Activated T-helper 1 cell treated with anti-CD3 and anti-CD28 coated beads, Interleukin-2, amount 50 U/mL, for 16 hours (primary cell): Measurements from ENCODE around the gene TNIP1.
A peak's percentile ranks its signal among the peaks of the same experiment; 100 is the strongest.

Source experiments
- DNase-seq, 2 donors: peaks; one replicate each; pipeline ENCODE4 v3.0.0-alpha.2; 2020; ENCODE audit warnings: low read depth in 1 of 2, low spot score in 1 of 2

TNIP1 gene, protein sequence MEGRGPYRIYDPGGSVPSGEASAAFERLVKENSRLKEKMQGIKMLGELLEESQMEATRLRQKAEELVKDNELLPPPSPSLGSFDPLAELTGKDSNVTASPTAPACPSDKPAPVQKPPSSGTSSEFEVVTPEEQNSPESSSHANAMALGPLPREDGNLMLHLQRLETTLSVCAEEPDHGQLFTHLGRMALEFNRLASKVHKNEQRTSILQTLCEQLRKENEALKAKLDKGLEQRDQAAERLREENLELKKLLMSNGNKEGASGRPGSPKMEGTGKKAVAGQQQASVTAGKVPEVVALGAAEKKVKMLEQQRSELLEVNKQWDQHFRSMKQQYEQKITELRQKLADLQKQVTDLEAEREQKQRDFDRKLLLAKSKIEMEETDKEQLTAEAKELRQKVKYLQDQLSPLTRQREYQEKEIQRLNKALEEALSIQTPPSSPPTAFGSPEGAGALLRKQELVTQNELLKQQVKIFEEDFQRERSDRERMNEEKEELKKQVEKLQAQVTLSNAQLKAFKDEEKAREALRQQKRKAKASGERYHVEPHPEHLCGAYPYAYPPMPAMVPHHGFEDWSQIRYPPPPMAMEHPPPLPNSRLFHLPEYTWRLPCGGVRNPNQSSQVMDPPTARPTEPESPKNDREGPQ

DNA sequence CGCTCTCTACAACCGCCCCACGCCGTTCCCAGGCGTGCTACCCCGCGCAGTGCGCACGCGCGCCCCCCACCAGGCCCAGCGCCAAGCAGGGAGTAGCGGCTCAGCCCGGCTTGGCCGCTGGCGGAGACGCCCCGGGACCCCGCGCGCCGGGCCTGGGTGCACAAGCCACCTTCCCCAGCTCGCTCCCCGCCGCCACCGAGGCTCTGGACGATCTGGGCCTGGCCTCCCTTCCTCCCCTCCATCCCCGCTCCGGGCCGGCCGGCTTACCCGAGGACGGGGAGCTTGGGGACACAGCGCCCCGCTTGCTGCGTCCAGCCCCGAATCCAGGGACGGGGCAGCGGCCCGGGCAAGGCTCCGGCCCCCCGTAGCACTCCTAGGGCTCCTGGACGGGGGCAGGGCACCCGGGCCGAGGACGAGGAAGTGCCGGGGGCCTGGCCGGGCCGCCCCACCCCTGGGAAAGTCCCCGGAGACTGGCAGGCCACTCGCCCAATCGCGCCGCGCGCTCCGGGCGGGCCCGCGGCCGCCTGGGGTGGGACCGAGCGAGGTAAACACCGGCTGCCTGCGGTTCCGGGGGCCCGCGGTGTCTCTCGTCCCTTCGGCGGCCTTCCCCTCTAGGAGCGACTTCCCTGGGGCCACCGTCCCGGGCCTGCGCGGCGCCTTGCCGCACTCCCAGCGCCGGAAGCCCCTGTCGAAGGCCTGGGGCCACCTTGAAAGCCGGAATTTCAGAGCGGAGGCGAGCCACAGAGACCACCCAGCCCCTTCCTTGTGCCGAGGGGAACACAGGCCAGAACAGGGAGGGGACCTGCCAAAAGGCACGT, at the start of gene TNIP1:
TNIP1 (minus strand) TSS at position 422 of the 818 bp plus-strand sequence. CDS start 15,939 bp downstream, outside the sequence.
- DNase-seq, result peak; percentile 89 to 92

- DNase-seq, result no peak
These were observed 49.5 kb upstream of the TNIP1 start for GRCh38 chr5:151130235-151130921.

DNA sequence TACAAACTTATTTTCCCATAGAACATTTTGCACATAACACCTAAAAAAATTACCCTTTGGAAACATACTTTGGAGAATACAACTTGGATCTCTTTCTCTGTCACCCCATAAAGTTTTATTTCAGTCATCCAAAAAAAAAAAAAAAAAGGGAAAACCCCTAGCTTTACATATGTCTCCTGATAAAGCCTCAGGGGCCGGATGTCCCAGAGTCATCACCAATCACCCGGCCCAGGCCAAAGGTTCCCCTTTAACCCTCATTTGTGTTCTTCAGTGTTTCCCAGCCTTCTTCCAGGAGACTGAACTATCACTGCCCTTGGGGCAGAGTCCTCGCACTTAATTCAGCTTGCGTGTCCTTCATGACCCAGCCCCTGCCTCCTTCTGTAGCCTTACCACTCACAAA, 48.0 kb upstream of the TNIP1 start:
- DNase-seq, result no peak

- no peak for DNase-seq
These were observed 47.1 kb upstream of the TNIP1 start for GRCh38 chr5:151127926-151128325.

DNA sequence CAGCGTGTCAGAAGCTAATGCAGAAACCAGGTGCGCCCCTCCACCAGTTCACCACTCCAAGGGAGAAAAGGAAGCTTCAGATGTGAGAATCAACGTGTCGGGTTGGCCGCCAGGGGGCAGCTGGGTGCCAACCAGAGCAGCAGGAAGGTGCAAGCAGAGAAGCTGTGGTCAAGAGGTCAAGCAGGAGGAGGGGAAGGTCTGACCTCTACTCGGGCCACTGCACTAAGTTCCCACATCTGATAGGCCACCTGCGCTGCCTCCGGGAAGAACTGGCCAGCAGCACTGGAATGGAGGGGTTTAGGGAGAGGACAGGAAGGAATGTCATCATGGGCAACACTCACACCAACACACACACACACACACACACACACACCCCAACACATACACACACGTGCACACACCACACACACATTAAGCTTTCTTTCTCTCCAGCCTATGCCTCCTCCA, 45.4 kb upstream of the TNIP1 start:
- DNase-seq, result peak; percentile 46 to 48

DNA sequence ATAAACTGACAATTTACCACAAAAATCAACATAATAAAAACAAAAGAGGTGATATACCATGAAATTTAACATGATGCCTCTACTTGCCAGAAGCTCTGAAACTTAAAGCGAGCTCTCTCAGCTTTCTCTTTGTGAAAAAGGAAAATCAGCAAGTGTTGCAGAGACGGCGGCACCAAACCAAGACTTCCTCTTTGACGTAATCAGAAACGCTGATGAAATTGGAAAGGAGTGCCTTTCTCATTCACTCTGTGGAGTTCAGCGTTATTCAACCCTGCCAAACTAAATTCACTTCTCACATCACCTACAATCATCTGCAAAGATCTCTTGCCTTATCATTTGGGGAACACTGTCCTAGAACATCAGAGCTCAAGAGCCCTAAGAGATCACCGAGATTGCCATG, 44.6 kb upstream of the TNIP1 start:
- no peak for DNase-seq

- DNase-seq, result no peak
These were observed 43.3 kb upstream of the TNIP1 start for GRCh38 chr5:151123897-151124751.

DNA sequence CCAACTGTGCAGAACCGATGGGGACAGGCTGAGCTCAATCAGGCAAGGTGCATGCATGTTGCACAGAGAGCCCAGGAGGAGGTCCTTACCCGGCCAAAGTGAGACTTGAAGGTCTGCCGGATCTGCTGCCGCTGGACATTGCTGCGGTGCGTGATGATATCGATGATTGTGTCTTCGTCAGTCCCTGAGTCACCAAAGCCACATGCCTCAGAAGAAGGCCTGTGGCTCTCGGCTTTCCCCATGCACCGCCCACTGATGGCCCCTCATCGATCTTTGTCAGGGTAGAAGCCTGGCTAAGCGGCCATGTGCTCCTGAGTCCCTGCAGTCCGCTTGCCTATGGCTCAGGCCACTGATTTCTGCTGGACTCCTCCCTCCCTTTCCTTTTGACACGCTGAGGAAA, 42.0 kb upstream of the TNIP1 start:
- DNase-seq, result no peak

- DNase-seq, result no peak
These were observed 40.8 kb upstream of the TNIP1 start for GRCh38 chr5:151121665-151122064.

DNA sequence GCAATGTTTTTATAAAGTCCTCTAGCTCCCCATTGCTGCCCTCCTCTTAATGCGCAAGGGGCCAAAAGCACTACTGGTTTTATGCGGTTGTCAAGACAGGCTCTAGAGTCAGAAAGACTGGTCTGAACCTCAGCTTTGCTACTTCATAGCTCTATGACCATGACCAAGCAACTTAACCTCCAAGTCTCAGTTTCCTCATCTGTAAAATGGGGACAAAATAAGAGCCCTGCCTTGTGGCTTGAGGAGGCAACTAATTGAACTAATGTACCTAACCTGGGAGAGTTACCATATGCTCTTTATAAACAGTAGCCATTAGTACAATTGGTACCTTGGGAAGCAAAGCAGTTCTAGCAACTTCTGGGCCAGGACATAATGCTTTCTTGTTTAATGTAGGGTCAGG, 40.3 kb upstream of the TNIP1 start:
- no peak for DNase-seq

DNA sequence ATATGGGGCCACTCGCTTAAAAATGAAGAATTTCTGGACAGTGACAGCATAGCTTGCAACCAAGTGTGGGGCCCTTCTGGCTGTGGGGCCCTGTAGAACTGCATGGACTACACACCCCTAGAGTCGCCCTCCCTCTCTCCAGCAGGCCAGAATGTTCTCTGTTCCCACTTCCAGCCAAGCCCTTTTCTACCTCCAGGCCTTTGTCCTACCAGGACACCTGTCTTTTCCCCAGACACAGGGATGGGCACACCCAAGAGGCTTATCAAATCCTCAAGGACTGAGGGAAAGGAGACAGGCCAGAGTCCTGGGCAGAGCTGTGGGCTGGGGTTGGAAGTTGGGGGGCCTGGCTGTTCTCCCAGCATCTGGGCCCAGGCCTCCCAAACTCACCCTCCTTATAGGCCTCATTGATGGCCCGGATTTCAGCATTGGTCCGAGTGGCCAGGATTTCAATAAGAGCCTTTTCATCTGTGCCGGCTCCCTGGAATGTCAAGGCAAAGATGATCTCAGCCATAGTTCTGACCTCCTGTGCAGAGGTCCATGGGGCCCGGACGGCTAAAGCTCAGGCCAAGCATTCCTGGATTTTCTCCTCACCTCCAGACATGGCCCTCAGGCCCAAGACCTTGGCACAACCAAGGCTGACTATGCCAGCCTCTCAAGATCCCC, 38.2 kb upstream of the TNIP1 start:
- DNase-seq, result no peak

- DNase-seq, result peak; percentile 57 to 63
These were observed 34.6 kb upstream of the TNIP1 start for GRCh38 chr5:151115272-151115905.

DNA sequence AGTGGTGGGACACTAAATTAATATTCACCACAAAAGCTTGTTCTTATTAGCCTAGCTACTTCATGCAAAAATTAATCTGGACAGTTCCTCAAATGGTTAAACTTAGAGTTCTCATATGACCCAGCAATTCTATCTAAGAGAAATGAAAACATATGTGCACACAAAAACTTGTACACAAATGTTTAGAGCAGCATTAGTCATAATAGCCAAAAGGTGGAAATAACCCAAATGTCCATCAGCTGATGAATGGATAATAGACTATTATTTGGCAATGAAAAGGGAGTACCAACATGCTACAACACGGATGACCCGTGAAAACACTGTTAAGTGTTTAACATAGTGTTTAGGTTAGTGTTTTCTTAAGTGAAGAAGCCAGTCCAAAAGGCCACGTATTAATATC, 32.8 kb upstream of the TNIP1 start:
- DNase-seq, result no peak

DNA sequence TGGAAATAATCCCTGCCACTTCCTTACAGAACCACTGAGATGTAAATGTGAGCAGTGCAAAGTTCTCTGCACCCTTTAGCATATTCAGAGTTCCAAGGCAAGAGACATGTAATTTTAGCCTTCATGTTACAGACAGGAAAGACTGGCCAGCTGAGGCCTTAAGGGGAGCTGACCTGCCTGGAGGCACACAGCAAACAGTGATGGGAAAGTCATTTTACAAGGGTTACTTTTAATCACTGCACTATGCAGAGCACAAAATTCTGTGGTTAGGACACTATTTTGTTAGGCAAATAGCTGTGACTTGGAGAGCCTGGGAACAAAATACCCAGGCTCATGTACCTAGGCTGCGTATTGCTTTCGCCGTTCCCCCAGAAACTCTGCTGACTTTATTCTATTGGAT, 30.2 kb upstream of the TNIP1 start:
- DNase-seq, result no peak

DNA sequence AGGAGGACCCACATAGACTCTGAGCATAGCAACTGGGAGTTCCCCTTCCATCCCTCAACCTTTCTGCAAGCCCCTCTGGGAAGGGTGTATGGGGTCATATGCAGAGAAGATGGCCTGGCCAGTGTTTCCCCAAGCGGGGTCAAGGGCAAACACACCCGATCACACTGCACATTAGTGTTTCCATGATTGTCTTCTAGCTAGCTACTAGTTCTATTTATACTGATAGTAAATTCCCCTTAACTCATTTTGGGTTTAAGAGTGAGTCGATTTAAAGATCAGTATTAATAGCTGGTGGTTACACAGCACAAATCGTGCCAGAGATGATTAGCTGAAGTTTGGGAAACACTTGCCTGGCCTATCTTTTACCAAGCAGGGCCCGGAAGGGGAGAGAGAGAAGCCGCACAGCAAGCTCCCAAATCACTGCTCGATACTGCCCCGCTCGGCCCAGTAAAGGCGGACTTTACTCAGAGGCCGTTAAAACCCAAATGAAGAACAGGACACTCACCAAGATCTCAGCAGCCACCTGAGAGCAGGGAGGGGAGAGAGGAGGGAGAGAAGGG, 29.4 kb upstream of the TNIP1 start:
- no peak for DNase-seq

DNA sequence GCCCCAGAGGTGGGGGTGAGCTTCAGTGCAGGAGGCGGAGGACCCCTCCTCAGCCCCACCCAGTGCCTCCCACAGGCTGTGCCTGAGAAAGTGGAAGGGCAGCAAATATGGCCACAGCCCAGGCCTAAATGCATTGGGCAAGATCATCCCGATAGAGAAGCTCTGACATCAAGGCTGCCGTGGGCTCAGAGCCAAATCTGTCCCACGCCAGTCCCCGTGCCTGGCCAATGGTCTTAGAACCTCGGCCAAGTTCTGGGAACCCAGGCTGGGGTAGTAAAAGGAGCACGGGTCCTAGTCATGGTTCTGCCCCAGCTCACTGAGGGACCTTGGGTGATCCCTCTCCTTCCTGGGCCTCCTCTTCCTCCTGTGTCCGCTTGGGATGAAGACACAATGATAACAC, 27.7 kb upstream of the TNIP1 start:
- DNase-seq, result no peak

GRCh38 chr5:151107738-151108520, 27.1 kb upstream of the TNIP1 start:
- DNase-seq, result no peak

DNA sequence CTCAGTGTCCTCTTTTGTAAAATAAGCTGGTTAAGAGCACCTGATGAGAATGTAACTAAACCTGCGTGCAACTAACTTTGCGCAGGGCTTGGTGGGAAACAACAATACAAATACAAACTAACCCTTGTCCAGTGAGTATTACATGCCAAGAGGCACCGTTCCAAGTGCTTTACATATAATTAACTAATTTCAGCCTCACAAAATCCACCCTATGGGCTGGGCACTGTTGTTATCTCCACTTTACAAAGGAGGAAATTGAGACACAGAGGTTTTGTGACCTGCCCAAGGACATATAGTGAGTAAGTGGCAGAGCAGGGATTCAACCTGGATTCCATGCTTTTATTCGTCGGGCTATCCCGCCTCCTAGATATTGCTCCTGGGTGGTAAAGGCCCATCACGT, 26.2 kb upstream of the TNIP1 start:
- no peak for DNase-seq
